HuH-7.5 (cell line): ENCODE results near the gene TRIP12.

Experiments used
- DNase-seq: peaks from one replicate; pipeline ENCODE4 v3.0.0; 2011; ENCODE audit warnings: low spot score

Gene TRIP12

GRCh38 chr2:229715895-229716507, 205.8 kb downstream of the TRIP12 start:
- DNase-seq, result no peak

- peak; percentile 68 for DNase-seq
These were observed 206.9 kb downstream of the TRIP12 start for GRCh38 chr2:229714736-229715541.

- peak; percentile 63 for DNase-seq
These were observed 207.6 kb downstream of the TRIP12 start, which contains the start of gene DNER for GRCh38 chr2:229714080-229714735. Gene DNER, minus strand, starts transcription at chr2:229714555. Its CDS starts 132 bp downstream, at chr2:229714423.
